T-helper 17 cell (primary cell): ENCODE results near the gene EPB41L4A. TPM values are rescaled to one million over a fixed set of nuclear protein-coding genes. Genes with fewer than 3 reads are reported as not detected.
"Not testable (repeated sequence)": the region's sequence is repeated elsewhere in the genome, so short reads cannot be mapped to it uniquely, and the experiment has no call there.

ENCODE experiments used
- ATAC-seq: fragments of 150-1000 bp; cut with Tn5 transposase; 2 replicates; pipeline ENCODE4 v1.10.0; 2021; ENCODE audit warnings: mild to moderate bottlenecking, moderate library complexity
- DNase-seq, 3 donors: peaks; one replicate each; pipeline versions ENCODE4 v3.0.0 to v3.0.0-alpha.2; 2020 to 2021
- H3K9me3 ChIP-seq: one replicate; pipeline ENCODE4 v1.7.0; 2013; ENCODE audit warnings: low read length, mild to moderate bottlenecking; ENCODE audit not compliant: control insufficient read depth, poor library complexity, severe bottlenecking
- H3K27ac Mint-ChIP-seq: one replicate; pipeline ENCODE4 v1.8.0; 2022; ENCODE audit warnings: mild to moderate bottlenecking, moderate library complexity, mixed read lengths
- H3K27me3 Mint-ChIP-seq: one replicate; pipeline ENCODE4 v1.8.0; 2022; ENCODE audit warnings: mixed read lengths
- H3K36me3 Mint-ChIP-seq: one replicate; pipeline ENCODE4 v1.8.0; 2022; ENCODE audit warnings: low read depth, mixed read lengths
- H3K4me1 Mint-ChIP-seq: one replicate; pipeline ENCODE4 v1.8.0; 2022; ENCODE audit warnings: mild to moderate bottlenecking, mixed read lengths
- H3K4me3 Mint-ChIP-seq: one replicate; pipeline ENCODE4 v1.8.0; 2022; ENCODE audit warnings: mild to moderate bottlenecking, moderate library complexity, mixed read lengths
- total RNA-seq, 4 donors: library from RNA in 2 of 4; stranded (reverse) in 2 of 4; gene quantifications; one replicate each; pipeline ENCODE4 v1.2.3 and lab custom pipeline; 2022 to 2026

The EPB41L4A gene
- total RNA-seq, 2 donors from 2014 or later = 0.50 to 1.4 TPM

DNA sequence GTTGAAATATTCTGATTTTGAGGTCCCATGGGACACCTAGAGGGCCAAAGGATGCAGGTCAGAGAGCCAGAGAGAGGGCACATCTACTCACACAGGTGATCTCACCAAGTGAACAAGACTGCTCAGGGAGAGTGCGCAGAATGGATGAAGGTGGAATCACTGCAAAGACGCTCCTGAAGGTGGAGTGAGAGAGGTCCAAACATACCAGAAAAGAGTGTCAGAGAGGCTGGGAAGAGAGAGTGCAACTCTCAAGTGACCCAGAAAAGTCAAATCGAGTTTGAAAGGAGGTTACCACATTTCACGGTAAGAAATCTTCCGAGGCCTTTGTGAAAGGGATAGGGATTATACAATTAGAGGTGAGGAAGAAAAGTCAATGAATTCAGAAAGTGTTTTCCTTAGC is 173.4 kb downstream of the EPB41L4A start:
- peaks cover 3% of the 10 kb centered on the region for H3K36me3 Mint-ChIP-seq

DNA sequence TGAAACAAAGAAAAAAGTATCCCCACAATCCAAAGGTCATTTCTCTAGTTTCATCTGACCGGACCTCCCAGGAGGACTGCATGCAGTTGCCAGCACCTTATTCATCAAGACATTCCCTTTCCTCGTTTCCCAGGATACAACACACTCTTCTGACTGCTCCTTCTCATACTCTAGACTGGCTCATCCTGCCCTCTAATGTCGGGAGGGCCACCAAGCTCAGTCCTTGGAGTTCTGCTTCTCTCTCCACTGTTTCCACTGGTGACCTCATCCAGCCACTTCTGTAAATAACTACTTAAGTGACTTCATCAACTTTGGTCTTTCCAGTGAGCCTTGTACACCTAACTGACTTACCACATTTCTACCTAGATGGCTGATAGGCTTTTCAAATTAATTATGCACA is 179.1 kb downstream of the EPB41L4A start:
- ATAC-seq = no peak
- Mint-ChIP-seq H3K27me3 (peaks cover 33% of the 10 kb centered on the region), H3K4me3 (no peak overlapping the region), H3K4me1 (peaks cover 5% of the 10 kb centered on the region), H3K27ac (no peak overlapping the region), H3K36me3 (no peaks in the 10 kb centered on the region)
- no peaks in the 10 kb centered on the region for H3K9me3 ChIP-seq
- no peak for DNase-seq

More for the DNA sequence above, 173.4 kb downstream of the EPB41L4A start:
- no peaks in the 10 kb centered on the region for H3K9me3 ChIP-seq
- DNase-seq (no peak), ATAC-seq (no peak)
- Mint-ChIP-seq H3K4me3 (no peak overlapping the region), H3K27ac (no peak overlapping the region), H3K4me1 (peaks cover 2% of the 10 kb centered on the region), H3K27me3 (peaks cover 23% of the 10 kb centered on the region)

DNA sequence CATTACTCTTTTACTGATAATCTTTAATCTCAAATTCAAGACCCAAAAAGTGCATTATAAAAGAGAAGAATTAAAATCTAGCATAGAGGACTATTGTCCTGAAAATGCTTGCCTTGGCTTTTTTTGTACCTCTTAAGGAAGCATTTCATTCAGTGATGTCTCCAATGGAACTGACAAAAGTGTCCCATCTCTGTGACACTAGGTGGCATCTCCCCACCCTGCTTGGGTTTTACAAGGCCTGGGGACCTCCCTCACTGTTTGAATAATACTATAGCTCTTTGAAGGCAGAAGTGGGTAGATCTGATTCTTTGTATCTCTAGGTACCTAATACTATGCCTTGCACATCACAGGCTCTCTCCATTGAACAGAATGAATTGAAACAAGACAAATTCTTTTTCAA is 180.6 kb downstream of the EPB41L4A start:
- Mint-ChIP-seq H3K4me1 (peaks cover 5% of the 10 kb centered on the region), H3K27me3 (peaks cover 39% of the 10 kb centered on the region), H3K36me3 (no peaks in the 10 kb centered on the region), H3K27ac (no peak overlapping the region), H3K4me3 (no peak overlapping the region)
- DNase-seq (no peak), ATAC-seq (no peak)
- H3K9me3 ChIP-seq = no peaks in the 10 kb centered on the region

DNA sequence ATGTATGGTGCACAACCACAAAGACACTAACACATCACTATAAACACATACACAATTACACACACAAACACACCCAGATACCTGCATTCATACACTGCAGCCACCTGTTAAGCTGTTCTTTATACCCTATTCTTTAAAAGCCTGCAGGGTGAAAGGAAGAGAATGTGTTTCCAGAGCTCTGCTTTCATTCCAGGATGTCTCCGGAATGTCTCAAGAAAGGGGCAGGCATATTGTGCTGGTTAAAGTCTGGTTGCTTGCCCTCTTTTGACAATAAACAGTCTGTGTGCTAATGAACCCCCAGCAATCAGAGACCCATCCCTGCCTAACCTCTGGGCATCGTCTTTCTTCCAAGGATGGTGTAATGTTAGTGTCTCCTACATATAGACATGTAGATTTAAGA is 181.6 kb downstream of the EPB41L4A start:
- ATAC-seq = no peak
- Mint-ChIP-seq H3K27me3 (peaks cover 42% of the 10 kb centered on the region), H3K4me3 (no peak overlapping the region), H3K4me1 (peaks cover 5% of the 10 kb centered on the region), H3K36me3 (no peaks in the 10 kb centered on the region), H3K27ac (no peak overlapping the region)
- no peak for DNase-seq
- no peaks in the 10 kb centered on the region for H3K9me3 ChIP-seq

DNA sequence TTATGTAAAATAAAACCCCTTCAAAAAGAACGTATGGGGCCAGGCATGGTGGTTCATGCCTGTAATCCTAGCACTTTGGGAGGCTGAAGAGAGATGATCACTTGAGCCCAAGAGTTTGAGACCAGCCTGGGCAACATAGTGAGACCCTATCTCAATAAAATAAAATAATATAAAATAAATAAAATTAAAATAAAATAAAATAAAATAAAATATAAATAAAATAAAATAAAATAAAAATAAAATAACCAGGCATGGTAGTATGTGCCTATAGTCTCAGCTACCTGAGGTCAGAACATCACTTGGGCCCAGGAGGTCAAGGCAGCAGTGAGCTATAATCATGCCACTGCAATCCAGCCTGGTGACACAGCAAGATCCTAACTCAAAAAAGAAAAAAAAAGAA is 185.1 kb downstream of the EPB41L4A start:
- no peaks in the 10 kb centered on the region for H3K36me3 Mint-ChIP-seq
- no peaks in the 10 kb centered on the region for H3K9me3 ChIP-seq
- H3K27ac Mint-ChIP-seq = no peak overlapping the region
- peaks cover 37% of the 10 kb centered on the region for H3K27me3 Mint-ChIP-seq
- no peak overlapping the region for H3K4me3 Mint-ChIP-seq
- peaks cover 3% of the 10 kb centered on the region for H3K4me1 Mint-ChIP-seq
- DNase-seq = no peak
- no peak for ATAC-seq

DNA sequence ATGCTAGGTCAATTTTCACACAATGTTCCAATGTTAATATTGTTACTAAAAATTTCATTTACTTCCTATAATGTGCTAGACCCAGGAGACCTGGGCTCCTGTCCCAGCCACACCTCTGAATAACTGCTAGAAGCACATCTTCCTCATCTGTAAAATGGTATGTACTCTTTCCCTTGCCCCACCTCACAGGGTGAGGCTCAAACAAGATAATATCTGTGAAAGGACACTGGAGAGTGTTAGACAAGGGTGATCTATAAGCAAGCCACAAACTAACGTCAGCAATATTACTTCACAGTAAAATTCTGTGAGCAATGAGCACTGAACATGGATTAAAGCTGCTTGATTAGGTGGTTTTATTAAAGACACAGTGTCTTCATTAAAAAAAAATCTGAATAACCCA is 186.4 kb downstream of the EPB41L4A start:
- H3K4me3 Mint-ChIP-seq = no peak overlapping the region
- DNase-seq (no peak), ATAC-seq (no peak)
- no peak overlapping the region for H3K27ac Mint-ChIP-seq
- peaks cover 3% of the 10 kb centered on the region for H3K4me1 Mint-ChIP-seq
- no peaks in the 10 kb centered on the region for H3K36me3 Mint-ChIP-seq
- no peaks in the 10 kb centered on the region for H3K9me3 ChIP-seq
- peaks cover 32% of the 10 kb centered on the region for H3K27me3 Mint-ChIP-seq

DNA sequence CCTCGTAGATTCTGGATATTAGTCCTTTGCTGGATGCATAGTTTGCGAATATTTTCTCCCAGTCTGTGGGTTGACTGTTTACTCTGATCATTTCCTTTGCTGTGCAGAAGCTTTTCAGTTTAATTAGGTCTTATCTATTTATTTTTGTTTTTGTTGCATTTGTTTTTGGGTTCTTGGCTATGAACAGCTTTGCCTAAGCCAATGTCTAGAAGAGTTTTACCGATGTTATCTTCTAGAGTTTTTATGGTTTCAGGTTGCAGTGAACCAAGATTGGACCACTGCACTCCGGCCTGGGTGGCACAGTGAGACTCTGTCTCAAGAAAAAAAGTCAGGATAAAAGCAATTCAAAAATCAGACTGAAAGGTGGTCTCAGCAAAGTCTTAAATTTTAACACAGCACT is 188.5 kb downstream of the EPB41L4A start:
- DNase-seq (no peak), ATAC-seq (no peak)
- no peaks in the 10 kb centered on the region for H3K9me3 ChIP-seq
- Mint-ChIP-seq H3K4me3 (no peak overlapping the region), H3K27me3 (peaks cover 19% of the 10 kb centered on the region), H3K27ac (no peak overlapping the region), H3K4me1 (no peaks in the 10 kb centered on the region), H3K36me3 (no peaks in the 10 kb centered on the region)

DNA sequence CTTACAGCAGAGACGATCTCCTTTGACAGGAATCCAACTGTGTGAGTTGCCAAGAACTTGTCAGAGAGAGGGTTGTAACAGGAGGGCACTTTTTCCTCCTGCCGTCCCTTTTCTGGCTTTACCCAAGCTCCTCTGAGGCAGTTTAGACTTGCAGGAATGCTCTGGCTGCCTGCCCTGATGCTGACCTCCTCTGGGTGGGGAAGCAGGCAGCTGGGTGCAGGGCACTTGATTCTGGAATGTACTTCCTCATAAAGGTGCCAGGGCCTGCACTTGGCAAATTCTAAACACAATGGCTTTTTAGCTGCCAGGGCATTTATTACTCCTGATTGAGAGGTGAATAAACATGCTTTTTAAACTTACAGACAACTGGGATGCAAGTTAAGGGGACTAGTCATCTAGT is 190.4 kb downstream of the EPB41L4A start:
- H3K27ac Mint-ChIP-seq = no peak overlapping the region
- H3K4me1 Mint-ChIP-seq = no peaks in the 10 kb centered on the region
- no peak for ATAC-seq
- no peak overlapping the region for H3K4me3 Mint-ChIP-seq
- DNase-seq = no peak
- H3K27me3 Mint-ChIP-seq = peaks cover 13% of the 10 kb centered on the region
- no peaks in the 10 kb centered on the region for H3K36me3 Mint-ChIP-seq
- no peaks in the 10 kb centered on the region for H3K9me3 ChIP-seq

DNA sequence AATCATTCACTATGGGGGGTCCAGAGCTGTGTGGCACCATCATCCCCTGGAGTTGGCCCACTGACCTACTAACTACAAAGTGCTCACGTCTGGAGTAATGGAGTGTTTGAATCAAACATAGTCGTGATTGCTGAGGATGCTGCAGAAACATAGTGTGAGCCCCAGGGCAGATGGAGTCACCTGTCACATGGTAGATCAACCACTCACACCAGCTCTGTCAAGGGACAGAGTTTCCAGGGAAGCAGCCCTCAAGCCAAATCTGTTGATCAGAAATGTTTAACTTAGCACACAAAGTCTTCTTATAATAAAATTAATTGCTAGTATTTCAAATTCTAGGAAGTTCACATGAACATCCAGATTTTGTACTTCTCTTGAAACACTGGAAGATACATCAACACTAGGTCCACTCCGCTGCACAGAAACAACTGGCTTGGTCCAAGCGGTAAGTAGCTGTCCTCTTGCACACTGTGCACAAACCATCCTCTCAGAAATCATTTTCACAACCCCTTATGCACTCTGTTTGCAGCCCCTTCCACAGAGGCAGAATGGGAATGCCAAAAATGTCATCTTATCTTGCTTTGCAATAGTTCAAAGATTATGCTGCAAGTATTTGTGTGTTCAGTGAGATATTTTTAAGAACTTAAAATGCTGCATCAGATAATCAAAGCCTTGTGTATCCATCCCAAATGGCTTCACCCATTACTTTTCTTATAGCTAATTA is 191.0 kb downstream of the EPB41L4A start:
- H3K27me3 Mint-ChIP-seq = peaks cover 12% of the 10 kb centered on the region
- no peak for DNase-seq
- H3K27ac Mint-ChIP-seq = no peak overlapping the region
- no peak for ATAC-seq
- H3K9me3 ChIP-seq = no peaks in the 10 kb centered on the region
- no peaks in the 10 kb centered on the region for H3K4me1 Mint-ChIP-seq
- no peaks in the 10 kb centered on the region for H3K36me3 Mint-ChIP-seq
- H3K4me3 Mint-ChIP-seq = no peak overlapping the region

DNA sequence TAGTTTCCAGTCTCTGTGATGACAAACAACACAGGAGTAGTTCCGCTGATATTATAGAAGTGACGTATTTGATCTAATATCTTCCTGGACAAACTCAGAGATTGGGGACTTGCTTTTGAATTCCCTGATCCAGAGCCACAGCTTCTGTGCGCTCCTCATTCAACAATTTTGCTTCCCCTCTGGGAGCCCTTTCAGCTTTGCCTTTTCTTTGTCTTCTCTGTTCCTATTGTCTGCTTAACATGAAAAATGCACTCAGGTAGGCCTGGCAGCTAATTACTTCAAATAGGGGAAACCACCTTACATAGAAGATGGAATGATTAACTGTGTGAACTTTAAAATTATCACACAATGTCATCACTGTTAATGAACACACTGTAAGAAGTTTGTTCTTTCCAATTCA is 192.9 kb downstream of the EPB41L4A start:
- H3K4me3 Mint-ChIP-seq = no peak overlapping the region
- peaks cover 9% of the 10 kb centered on the region for H3K27me3 Mint-ChIP-seq
- no peaks in the 10 kb centered on the region for H3K4me1 Mint-ChIP-seq
- H3K9me3 ChIP-seq = no peaks in the 10 kb centered on the region
- H3K36me3 Mint-ChIP-seq = no peaks in the 10 kb centered on the region
- no peak for ATAC-seq
- no peak for DNase-seq
- H3K27ac Mint-ChIP-seq = no peak overlapping the region

DNA sequence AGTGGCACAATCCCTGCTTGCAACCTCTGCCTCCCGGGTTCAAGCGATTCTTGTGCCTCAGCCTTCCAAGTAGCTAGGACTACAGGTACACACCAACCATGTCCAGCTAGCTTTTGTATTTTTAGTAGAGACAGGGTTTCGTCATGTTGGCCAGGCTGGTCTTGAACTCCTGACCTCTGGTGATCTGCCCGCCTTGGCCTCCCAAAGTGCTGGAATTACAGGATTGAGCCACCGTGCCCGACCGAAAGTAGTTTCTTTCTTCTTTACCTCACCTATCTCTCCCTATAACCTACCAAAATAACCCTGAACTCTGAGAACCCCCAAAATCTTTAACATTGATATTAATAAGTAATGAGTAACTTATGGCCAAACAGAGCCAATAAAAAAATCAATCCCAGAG is 196.1 kb downstream of the EPB41L4A start:
- not testable (repeated sequence) for DNase-seq, ATAC-seq, H3K4me1 Mint-ChIP-seq, H3K9me3 ChIP-seq, H3K36me3 Mint-ChIP-seq, H3K27ac Mint-ChIP-seq, H3K4me3 Mint-ChIP-seq
- H3K27me3 Mint-ChIP-seq = peaks cover 13% of the 10 kb centered on the region

DNA sequence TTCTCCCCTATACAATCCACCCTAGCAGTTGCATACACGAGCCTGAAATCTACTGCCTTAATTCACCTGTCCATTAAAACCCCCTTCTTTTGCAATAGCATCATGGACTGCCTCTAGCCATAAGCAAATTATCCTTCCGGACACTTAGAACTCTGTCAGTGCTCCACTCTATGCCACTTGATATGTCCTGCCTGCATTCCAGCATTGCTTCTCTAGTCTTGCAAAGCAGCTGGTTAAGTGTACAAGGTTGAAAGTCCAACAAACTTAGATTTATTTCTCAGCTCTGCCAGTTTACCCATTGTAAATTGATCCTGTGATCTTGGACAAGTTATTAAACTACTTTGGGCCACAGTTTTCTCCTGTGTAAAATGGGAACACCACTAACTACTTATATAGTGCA is 197.9 kb downstream of the EPB41L4A start:
- DNase-seq (no peak), ATAC-seq (no peak)
- H3K27ac Mint-ChIP-seq = no peak overlapping the region
- H3K4me3 Mint-ChIP-seq = no peak overlapping the region
- no peaks in the 10 kb centered on the region for H3K4me1 Mint-ChIP-seq
- no peaks in the 10 kb centered on the region for H3K9me3 ChIP-seq
- H3K36me3 Mint-ChIP-seq = no peaks in the 10 kb centered on the region
- H3K27me3 Mint-ChIP-seq = peaks cover 17% of the 10 kb centered on the region

DNA sequence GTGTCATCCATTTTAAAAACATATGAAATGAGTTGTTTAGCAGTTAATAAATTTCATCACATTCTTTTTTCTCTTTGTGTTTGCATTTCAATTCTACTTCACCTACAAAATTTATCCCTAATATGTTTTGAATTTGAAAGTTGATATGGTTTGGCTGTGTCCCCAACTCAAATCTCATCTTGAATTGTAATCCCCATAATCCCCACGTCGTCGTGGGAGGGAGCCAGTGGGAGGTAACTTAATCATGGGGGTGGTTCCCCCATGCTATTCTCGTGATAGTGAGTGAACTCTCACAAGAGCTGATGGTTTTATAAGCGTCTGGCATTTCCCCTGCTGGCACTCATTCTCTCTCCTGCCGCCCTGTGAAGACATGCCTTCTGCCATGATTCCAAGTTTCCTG is 200.1 kb downstream of the EPB41L4A start:
- ATAC-seq (no peak), DNase-seq (no peak)
- Mint-ChIP-seq H3K4me3 (no peak overlapping the region), H3K4me1 (no peaks in the 10 kb centered on the region), H3K36me3 (no peaks in the 10 kb centered on the region), H3K27ac (no peak overlapping the region), H3K27me3 (peaks cover 22% of the 10 kb centered on the region)
- H3K9me3 ChIP-seq = no peaks in the 10 kb centered on the region

DNA sequence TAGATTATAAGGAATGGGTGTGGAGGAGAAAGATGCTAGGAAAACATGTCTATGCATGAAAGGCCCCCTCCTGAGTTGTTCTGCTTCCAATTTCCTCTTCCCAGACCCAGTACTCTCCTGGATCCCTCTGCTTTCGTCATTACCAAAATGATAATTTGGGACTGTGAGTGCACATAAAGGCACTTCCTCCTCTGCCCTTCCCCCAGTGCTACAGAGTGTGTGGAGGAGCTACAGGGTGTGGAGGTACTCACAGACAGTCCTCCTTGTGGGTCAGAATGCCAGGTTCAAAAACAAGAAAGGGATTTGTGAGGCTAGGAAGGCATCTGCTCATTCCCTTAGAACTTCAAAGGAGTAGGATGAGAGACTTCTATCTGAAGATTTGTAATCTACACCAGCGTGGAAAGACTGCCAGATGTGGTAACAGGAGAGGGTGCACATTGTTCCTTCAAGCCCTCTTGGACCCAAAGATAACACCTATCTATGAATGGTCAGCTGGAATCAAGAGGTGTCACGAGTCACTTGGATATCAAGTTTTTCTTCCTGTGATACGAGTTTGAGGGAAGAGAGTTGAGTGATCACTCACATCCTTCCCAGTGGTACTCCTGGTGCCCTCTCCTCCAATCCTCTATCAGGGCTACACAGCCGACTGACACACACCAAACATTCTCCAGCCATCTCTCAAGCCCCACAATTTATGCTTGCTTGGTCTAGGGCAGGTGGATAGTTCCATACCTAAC is 201.1 kb downstream of the EPB41L4A start:
- Mint-ChIP-seq H3K27me3 (peaks cover 24% of the 10 kb centered on the region), H3K4me3 (no peak overlapping the region), H3K27ac (no peak overlapping the region), H3K36me3 (no peaks in the 10 kb centered on the region), H3K4me1 (no peaks in the 10 kb centered on the region)
- H3K9me3 ChIP-seq = no peaks in the 10 kb centered on the region
- ATAC-seq (no peak), DNase-seq (no peak)
